ENCODE results near the gene BIK.

DNA sequence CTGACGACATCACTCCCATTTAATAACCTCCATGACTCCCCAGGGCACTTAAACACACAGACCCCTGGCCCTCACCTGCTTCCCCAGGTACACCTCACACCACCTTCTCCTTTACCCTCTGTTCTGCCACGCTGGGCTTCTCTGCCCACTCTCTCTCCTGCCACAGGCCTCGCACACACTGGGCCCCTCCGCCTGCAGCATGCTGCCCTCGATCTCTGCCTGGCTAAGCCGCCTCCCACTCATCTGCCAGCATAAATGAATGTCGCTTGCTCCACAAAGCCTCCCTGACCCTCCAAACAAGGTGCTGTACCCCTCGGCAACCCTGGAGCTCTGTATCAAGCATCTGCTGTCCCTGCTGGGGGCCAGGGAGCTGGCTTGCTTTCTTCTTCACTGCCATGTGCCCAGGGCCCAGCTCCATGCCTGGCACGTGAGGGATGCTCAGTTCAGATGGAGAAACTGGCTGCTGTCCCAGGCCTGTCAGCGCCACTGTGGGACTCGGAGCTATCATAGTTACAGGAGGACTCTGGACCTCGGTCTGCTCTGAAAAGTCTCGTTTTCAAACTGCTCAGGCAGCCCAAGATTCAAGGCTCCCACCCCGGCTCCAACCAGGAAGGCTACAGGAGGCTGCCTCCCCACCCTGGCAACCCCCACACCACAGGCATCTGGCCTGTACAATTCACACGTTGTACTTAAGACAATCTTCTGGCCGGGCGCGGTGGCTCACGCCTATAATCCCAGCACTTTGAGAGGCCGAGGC is 33.3 kb upstream of the BIK start:
- TF ChIP-seq, protein P1, sequence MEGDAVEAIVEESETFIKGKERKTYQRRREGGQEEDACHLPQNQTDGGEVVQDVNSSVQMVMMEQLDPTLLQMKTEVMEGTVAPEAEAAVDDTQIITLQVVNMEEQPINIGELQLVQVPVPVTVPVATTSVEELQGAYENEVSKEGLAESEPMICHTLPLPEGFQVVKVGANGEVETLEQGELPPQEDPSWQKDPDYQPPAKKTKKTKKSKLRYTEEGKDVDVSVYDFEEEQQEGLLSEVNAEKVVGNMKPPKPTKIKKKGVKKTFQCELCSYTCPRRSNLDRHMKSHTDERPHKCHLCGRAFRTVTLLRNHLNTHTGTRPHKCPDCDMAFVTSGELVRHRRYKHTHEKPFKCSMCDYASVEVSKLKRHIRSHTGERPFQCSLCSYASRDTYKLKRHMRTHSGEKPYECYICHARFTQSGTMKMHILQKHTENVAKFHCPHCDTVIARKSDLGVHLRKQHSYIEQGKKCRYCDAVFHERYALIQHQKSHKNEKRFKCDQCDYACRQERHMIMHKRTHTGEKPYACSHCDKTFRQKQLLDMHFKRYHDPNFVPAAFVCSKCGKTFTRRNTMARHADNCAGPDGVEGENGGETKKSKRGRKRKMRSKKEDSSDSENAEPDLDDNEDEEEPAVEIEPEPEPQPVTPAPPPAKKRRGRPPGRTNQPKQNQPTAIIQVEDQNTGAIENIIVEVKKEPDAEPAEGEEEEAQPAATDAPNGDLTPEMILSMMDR (conservative IDR thresholded peaks at IDR 0.05; ENCODE audit: low read depth in 2 of 2) = no peak
- TF ChIP-seq, protein P2, sequence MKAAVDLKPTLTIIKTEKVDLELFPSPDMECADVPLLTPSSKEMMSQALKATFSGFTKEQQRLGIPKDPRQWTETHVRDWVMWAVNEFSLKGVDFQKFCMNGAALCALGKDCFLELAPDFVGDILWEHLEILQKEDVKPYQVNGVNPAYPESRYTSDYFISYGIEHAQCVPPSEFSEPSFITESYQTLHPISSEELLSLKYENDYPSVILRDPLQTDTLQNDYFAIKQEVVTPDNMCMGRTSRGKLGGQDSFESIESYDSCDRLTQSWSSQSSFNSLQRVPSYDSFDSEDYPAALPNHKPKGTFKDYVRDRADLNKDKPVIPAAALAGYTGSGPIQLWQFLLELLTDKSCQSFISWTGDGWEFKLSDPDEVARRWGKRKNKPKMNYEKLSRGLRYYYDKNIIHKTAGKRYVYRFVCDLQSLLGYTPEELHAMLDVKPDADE (IDR thresholded peaks at IDR 0.05) = no peak
- TF ChIP-seq, protein P3, sequence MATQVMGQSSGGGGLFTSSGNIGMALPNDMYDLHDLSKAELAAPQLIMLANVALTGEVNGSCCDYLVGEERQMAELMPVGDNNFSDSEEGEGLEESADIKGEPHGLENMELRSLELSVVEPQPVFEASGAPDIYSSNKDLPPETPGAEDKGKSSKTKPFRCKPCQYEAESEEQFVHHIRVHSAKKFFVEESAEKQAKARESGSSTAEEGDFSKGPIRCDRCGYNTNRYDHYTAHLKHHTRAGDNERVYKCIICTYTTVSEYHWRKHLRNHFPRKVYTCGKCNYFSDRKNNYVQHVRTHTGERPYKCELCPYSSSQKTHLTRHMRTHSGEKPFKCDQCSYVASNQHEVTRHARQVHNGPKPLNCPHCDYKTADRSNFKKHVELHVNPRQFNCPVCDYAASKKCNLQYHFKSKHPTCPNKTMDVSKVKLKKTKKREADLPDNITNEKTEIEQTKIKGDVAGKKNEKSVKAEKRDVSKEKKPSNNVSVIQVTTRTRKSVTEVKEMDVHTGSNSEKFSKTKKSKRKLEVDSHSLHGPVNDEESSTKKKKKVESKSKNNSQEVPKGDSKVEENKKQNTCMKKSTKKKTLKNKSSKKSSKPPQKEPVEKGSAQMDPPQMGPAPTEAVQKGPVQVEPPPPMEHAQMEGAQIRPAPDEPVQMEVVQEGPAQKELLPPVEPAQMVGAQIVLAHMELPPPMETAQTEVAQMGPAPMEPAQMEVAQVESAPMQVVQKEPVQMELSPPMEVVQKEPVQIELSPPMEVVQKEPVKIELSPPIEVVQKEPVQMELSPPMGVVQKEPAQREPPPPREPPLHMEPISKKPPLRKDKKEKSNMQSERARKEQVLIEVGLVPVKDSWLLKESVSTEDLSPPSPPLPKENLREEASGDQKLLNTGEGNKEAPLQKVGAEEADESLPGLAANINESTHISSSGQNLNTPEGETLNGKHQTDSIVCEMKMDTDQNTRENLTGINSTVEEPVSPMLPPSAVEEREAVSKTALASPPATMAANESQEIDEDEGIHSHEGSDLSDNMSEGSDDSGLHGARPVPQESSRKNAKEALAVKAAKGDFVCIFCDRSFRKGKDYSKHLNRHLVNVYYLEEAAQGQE (IDR thresholded peaks at IDR 0.05; ENCODE audit: unreplicated experiment) = no peak
- TF ChIP-seq EZH2 (IDR thresholded peaks at IDR 0.05; ENCODE audit: low read depth, unreplicated experiment) (no peak), JUNB (IDR thresholded peaks at IDR 0.05; ENCODE audit: unreplicated experiment) (no peak), POLR2AphosphoS5 (IDR thresholded peaks at IDR 0.05; ENCODE audit: low read depth) (no peak), EZH2phosphoT487 (IDR thresholded peaks at IDR 0.05; ENCODE audit: unreplicated experiment) (no peak), STAT1 (IDR thresholded peaks at IDR 0.05; ENCODE audit: unreplicated experiment) (no peak)
